Endothelial cell (in vitro differentiated cells): ENCODE data around the gene AKT3. TPM values are rescaled to one million over a fixed set of nuclear protein-coding genes. Genes with fewer than 3 reads are reported as not detected.
A peak's percentile ranks its signal among the peaks of the same experiment; 100 is the strongest.

Experiments
- DNase-seq: peaks from one replicate; pipeline ENCODE4 v3.0.0; 2021; ENCODE audit warnings: low spot score
- H3K27ac Mint-ChIP-seq: one replicate; pipeline ENCODE4 v1.8.0; 2021; ENCODE audit warnings: mixed read lengths, inconsistent platforms; ENCODE audit not compliant: unreplicated experiment
- H3K27me3 Mint-ChIP-seq: one replicate; pipeline ENCODE4 v1.8.0; 2021; ENCODE audit warnings: mild to moderate bottlenecking, moderate library complexity, mixed read lengths, inconsistent platforms; ENCODE audit not compliant: unreplicated experiment
- H3K36me3 Mint-ChIP-seq: one replicate; pipeline ENCODE4 v1.8.0; 2021; ENCODE audit warnings: mild to moderate bottlenecking, low read depth, mixed read lengths, inconsistent platforms; ENCODE audit not compliant: unreplicated experiment
- H3K4me1 Mint-ChIP-seq: one replicate; pipeline ENCODE4 v1.8.0; 2021; ENCODE audit warnings: mild to moderate bottlenecking, mixed read lengths, inconsistent platforms; ENCODE audit not compliant: unreplicated experiment
- H3K4me3 Mint-ChIP-seq: one replicate; pipeline ENCODE4 v1.8.0; 2021; ENCODE audit warnings: mild to moderate bottlenecking, mixed read lengths, inconsistent platforms; ENCODE audit not compliant: unreplicated experiment
- H3K9me3 Mint-ChIP-seq: one replicate; pipeline ENCODE4 v1.8.0; 2021; ENCODE audit warnings: mixed read lengths, inconsistent platforms; ENCODE audit not compliant: unreplicated experiment
- total RNA-seq: library from RNA; stranded (reverse); fragmentation: NEBNext Ultra II Directional; extraction: Animal tissue kit (Norgen Biotek cat#: 25700); gene quantifications from one replicate; pipeline ENCODE4 v1.2.1, GENCODE V29; 2021; ENCODE audit not compliant: unreplicated experiment
- TF ChIP-seq, protein P1 (sequence below): fragments of 200-600 bp; sonication (generic); IDR thresholded peaks from one replicate; pipeline ENCODE4 v1.5.0; 2021; ENCODE audit warnings: antibody characterized with exemption; ENCODE audit not compliant: unreplicated experiment

The AKT3 gene
- total RNA-seq, 1 donor from 2014 or later = 87.3 TPM

DNA sequence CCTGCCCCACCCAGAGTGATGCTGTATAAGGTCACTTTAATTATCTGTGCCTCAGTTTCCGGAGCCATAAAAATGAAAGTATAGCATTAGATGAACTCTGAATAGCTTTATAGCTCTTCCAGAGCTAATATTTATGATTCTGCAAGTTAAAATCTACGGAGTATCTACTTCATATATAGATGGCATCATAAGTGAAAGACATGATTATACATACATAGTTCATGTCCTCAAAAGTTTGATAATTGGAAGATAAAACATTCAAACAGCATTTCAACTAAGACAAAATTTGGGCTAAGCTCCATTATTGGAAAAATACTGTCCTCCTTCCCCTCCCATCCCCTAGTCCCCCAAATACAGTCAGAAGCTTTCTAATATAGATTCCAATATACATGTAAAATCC is 4.2 kb downstream of the AKT3 start:
- TF ChIP-seq, protein P1, sequence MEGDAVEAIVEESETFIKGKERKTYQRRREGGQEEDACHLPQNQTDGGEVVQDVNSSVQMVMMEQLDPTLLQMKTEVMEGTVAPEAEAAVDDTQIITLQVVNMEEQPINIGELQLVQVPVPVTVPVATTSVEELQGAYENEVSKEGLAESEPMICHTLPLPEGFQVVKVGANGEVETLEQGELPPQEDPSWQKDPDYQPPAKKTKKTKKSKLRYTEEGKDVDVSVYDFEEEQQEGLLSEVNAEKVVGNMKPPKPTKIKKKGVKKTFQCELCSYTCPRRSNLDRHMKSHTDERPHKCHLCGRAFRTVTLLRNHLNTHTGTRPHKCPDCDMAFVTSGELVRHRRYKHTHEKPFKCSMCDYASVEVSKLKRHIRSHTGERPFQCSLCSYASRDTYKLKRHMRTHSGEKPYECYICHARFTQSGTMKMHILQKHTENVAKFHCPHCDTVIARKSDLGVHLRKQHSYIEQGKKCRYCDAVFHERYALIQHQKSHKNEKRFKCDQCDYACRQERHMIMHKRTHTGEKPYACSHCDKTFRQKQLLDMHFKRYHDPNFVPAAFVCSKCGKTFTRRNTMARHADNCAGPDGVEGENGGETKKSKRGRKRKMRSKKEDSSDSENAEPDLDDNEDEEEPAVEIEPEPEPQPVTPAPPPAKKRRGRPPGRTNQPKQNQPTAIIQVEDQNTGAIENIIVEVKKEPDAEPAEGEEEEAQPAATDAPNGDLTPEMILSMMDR = no peak
- Mint-ChIP-seq H3K4me3 (no peak overlapping the region), H3K36me3 (peaks cover 8% of the 10 kb centered on the region), H3K4me1 (peaks cover 15% of the 10 kb centered on the region), H3K27me3 (peaks cover 7% of the 10 kb centered on the region), H3K27ac (no peak overlapping the region), H3K9me3 (no peaks in the 10 kb centered on the region)
- no peak for DNase-seq

DNA sequence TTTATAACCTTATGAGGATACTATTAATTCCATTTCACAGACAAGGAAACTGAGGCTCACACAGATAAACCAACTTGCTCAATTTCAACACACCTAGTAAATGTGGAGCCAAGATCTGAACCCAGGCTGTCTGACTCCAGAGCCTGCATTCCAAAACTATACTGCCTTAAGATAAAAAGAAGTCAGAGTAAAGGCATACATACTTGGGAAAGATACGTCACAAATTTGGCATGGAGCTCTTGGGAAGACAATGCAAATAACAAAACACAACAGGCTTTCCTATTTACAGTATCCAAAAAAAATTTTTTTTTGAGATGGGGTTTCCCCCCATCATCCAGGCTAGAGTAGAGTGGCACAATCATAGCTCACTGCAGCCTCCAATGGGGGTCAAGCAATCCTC is 5.9 kb downstream of the AKT3 start:
- DNase-seq = no peak

DNA sequence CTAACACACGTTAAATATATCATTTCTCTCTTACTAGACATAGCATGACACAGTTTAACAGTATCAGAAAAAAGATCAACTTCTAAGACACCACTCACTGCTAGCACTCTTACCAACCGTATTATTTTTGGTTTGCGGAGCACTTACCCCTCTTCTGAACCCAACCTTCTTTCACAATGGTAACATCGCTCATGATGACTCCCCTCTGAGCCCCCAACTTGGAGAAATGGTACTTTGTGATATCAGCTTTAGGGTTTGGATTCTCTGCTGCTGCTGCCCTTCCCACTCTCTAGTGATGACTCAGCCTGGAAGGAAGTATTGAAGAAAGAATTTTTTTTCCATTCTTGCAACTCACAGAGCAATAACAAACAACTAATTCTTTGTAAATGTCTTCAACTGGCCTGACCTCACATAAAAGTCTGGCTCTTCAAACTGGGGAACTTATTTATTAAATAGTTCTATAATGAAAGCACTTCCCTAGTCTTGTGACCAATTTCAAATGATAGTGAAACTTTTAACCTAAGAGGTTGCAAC is 7.0 kb downstream of the AKT3 start:
- TF ChIP-seq, protein P1 = no peak
- Mint-ChIP-seq H3K27ac (peak overlapping the region; percentile 93), H3K36me3 (peaks cover 8% of the 10 kb centered on the region), H3K27me3 (peaks cover 2% of the 10 kb centered on the region), H3K4me1 (peaks cover 10% of the 10 kb centered on the region), H3K4me3 (no peak overlapping the region), H3K9me3 (no peaks in the 10 kb centered on the region)
- DNase-seq = no peak

More for the DNA sequence above, 5.9 kb downstream of the AKT3 start:
- Mint-ChIP-seq H3K36me3 (peaks cover 8% of the 10 kb centered on the region), H3K4me1 (peaks cover 15% of the 10 kb centered on the region), H3K27me3 (peaks cover 6% of the 10 kb centered on the region), H3K27ac (no peak overlapping the region), H3K9me3 (no peaks in the 10 kb centered on the region), H3K4me3 (no peak overlapping the region)
- TF ChIP-seq, protein P1 = no peak

DNA sequence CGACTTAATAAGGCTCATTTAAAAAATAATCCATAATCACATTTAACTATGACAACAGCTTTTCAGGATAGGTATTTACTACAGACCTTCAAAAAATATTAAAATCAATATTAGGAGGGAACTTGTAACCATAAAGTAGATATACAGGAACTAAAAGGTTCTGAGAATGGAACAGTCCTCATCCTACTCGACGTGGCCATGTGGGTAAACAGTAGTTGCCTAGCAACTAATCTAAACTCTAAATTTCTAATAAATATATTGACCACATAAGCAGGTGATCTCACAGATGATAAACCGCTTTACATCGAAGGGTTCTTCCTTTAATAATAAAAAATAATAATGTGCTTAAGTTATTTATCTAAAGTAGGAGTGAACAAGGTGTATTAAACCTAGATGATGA is 7.9 kb downstream of the AKT3 start:
- H3K36me3 Mint-ChIP-seq = peaks cover 10% of the 10 kb centered on the region
- peaks cover 2% of the 10 kb centered on the region for H3K27me3 Mint-ChIP-seq
- TF ChIP-seq, protein P1 = no peak
- H3K4me1 Mint-ChIP-seq = peaks cover 10% of the 10 kb centered on the region
- DNase-seq = no peak
- no peak overlapping the region for H3K4me3 Mint-ChIP-seq
- no peaks in the 10 kb centered on the region for H3K9me3 Mint-ChIP-seq
- H3K27ac Mint-ChIP-seq = peak overlapping the region; percentile 93

DNA sequence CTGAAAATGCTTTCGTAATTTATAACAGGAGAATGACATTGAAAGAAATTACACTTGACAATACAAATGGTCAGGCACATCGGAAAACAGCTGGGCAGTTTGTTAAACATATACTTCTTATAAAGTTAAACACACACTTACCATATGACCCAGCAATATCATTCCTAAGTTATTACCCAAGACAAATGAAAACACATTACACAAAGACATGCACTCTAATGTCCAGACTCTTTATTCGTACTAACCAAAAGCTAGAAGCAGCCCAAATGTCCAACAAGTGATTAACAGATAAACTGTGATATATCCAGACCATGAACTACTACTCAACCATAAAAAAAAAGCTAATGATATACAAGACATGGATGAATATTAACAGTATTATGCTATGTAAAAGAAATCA is 8.5 kb downstream of the AKT3 start:
- DNase-seq = no peak
- TF ChIP-seq, protein P1 = no peak
- peaks cover 12% of the 10 kb centered on the region for H3K36me3 Mint-ChIP-seq
- peak overlapping the region; percentile 72 for H3K27ac Mint-ChIP-seq
- no peak overlapping the region for H3K4me3 Mint-ChIP-seq
- H3K9me3 Mint-ChIP-seq = no peaks in the 10 kb centered on the region
- peaks cover 10% of the 10 kb centered on the region for H3K4me1 Mint-ChIP-seq
- H3K27me3 Mint-ChIP-seq = peaks cover 2% of the 10 kb centered on the region
